ENCODE results near the gene EXOC2. TPM values are rescaled to one million over a fixed set of nuclear protein-coding genes. Genes with fewer than 3 reads are reported as not detected.

The EXOC2 gene, protein sequence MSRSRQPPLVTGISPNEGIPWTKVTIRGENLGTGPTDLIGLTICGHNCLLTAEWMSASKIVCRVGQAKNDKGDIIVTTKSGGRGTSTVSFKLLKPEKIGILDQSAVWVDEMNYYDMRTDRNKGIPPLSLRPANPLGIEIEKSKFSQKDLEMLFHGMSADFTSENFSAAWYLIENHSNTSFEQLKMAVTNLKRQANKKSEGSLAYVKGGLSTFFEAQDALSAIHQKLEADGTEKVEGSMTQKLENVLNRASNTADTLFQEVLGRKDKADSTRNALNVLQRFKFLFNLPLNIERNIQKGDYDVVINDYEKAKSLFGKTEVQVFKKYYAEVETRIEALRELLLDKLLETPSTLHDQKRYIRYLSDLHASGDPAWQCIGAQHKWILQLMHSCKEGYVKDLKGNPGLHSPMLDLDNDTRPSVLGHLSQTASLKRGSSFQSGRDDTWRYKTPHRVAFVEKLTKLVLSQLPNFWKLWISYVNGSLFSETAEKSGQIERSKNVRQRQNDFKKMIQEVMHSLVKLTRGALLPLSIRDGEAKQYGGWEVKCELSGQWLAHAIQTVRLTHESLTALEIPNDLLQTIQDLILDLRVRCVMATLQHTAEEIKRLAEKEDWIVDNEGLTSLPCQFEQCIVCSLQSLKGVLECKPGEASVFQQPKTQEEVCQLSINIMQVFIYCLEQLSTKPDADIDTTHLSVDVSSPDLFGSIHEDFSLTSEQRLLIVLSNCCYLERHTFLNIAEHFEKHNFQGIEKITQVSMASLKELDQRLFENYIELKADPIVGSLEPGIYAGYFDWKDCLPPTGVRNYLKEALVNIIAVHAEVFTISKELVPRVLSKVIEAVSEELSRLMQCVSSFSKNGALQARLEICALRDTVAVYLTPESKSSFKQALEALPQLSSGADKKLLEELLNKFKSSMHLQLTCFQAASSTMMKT
- total RNA-seq (2021) = 39.6 to 45.7 TPM (median 40.2 TPM) in 3 replicates
- percentile 81 among the genes with signal in this experiment for Bru-seq, nascent RNA
- long read RNA-seq, experiment 1, full-length matches to known transcripts = 262 of 427 reads
- long read RNA-seq, experiment 1, partial matches to known transcripts = 55 of 427 reads
- long read RNA-seq, experiment 1, other reads (novel, unspliced or antisense) = 110 of 427 reads
- long read RNA-seq, experiment 2, full-length matches to known transcripts = 10 of 65 reads
- long read RNA-seq, experiment 2, partial matches to known transcripts = 38 of 65 reads
- long read RNA-seq, experiment 2, other reads (novel, unspliced or antisense) = 17 of 65 reads
- long read RNA-seq, experiment 3, full-length matches to known transcripts = 5 of 13 reads
- long read RNA-seq, experiment 3, partial matches to known transcripts = 4 of 13 reads
- long read RNA-seq, experiment 3, other reads (novel, unspliced or antisense) = 4 of 13 reads

- DNase-seq (ENCODE audit: low spot score) (peak; percentile 90), ATAC-seq (peak; percentile 83)
- Mint-ChIP-seq H3K27me3 (ENCODE audit: low read depth) (no peaks in the 10 kb centered on the region), H3K27ac (peak within 1 kb of the TSS; percentile 83), H3K4me3 (peak within 1 kb of the TSS; percentile 92), H3K4me1 (peaks cover 23% of the 10 kb centered on the region), H3K36me3 (0 out of 2 replicates have a peak, but pooled peaks cover 5% of the 10 kb centered on the region), H3K9me3 (no peaks in the 10 kb centered on the region)
- ChIA-PET CTCF (interaction anchor here (0.9 to 2.3 kb wide), 8 partner anchors 8 to 68 kb away, joined by 4 to 17 read pairs (median 10); no protein-coding TSS in a partner anchor), POLR2A (interaction anchor here (2.1 kb wide), 1 partner anchor 9 kb away, joined by 8 read pairs; no protein-coding TSS in a partner anchor)
- TF ChIP-seq, protein P1, sequence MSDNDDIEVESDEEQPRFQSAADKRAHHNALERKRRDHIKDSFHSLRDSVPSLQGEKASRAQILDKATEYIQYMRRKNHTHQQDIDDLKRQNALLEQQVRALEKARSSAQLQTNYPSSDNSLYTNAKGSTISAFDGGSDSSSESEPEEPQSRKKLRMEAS (CRISPR knock-in tag; IDR thresholded peaks at IDR 0.05) = peak; percentile 80
- 0 out of 2 replicates have a peak, but pooled peaks have one; percentile 30 for TF ChIP-seq ZNF281 (CRISPR knock-in tag; IDR thresholded peaks at IDR 0.05)
- TF ChIP-seq, protein P2, sequence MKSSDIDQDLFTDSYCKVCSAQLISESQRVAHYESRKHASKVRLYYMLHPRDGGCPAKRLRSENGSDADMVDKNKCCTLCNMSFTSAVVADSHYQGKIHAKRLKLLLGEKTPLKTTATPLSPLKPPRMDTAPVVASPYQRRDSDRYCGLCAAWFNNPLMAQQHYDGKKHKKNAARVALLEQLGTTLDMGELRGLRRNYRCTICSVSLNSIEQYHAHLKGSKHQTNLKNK (CRISPR knock-in tag; IDR thresholded peaks at IDR 0.05) = no peak
- TF ChIP-seq, protein P3, sequence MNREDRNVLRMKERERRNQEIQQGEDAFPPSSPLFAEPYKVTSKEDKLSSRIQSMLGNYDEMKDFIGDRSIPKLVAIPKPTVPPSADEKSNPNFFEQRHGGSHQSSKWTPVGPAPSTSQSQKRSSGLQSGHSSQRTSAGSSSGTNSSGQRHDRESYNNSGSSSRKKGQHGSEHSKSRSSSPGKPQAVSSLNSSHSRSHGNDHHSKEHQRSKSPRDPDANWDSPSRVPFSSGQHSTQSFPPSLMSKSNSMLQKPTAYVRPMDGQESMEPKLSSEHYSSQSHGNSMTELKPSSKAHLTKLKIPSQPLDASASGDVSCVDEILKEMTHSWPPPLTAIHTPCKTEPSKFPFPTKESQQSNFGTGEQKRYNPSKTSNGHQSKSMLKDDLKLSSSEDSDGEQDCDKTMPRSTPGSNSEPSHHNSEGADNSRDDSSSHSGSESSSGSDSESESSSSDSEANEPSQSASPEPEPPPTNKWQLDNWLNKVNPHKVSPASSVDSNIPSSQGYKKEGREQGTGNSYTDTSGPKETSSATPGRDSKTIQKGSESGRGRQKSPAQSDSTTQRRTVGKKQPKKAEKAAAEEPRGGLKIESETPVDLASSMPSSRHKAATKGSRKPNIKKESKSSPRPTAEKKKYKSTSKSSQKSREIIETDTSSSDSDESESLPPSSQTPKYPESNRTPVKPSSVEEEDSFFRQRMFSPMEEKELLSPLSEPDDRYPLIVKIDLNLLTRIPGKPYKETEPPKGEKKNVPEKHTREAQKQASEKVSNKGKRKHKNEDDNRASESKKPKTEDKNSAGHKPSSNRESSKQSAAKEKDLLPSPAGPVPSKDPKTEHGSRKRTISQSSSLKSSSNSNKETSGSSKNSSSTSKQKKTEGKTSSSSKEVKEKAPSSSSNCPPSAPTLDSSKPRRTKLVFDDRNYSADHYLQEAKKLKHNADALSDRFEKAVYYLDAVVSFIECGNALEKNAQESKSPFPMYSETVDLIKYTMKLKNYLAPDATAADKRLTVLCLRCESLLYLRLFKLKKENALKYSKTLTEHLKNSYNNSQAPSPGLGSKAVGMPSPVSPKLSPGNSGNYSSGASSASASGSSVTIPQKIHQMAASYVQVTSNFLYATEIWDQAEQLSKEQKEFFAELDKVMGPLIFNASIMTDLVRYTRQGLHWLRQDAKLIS (CRISPR knock-in tag; IDR thresholded peaks at IDR 0.05; ENCODE audit: borderline replicate concordance) = no peak
- TF ChIP-seq TEAD4 (CRISPR knock-in tag; IDR thresholded peaks at IDR 0.05) = no peak
- TF ChIP-seq SOX15 (CRISPR knock-in tag; IDR thresholded peaks at IDR 0.05) = no peak
- TF ChIP-seq FOXK1 (CRISPR knock-in tag; IDR thresholded peaks at IDR 0.05) = peak; percentile 90
- no peak for TF ChIP-seq NFATC4 (CRISPR knock-in tag; IDR thresholded peaks at IDR 0.05)
- TF ChIP-seq KAT7 (CRISPR knock-in tag; IDR thresholded peaks at IDR 0.05; ENCODE audit: borderline replicate concordance) = peak; percentile 59; the same call in 1 of the 2 replicates
- TF ChIP-seq, protein P4, sequence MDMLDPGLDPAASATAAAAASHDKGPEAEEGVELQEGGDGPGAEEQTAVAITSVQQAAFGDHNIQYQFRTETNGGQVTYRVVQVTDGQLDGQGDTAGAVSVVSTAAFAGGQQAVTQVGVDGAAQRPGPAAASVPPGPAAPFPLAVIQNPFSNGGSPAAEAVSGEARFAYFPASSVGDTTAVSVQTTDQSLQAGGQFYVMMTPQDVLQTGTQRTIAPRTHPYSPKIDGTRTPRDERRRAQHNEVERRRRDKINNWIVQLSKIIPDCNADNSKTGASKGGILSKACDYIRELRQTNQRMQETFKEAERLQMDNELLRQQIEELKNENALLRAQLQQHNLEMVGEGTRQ (CRISPR knock-in tag; IDR thresholded peaks at IDR 0.05) = peak; percentile 39; the same call in 1 of the 2 replicates
- peak; percentile 57; the same call in 1 of the 2 replicates for TF ChIP-seq SMAD3 (CRISPR knock-in tag; IDR thresholded peaks at IDR 0.05; ENCODE audit: borderline replicate concordance)
- TF ChIP-seq SMAD4 (CRISPR knock-in tag; IDR thresholded peaks at IDR 0.05) = 0 out of 2 replicates have a peak, but pooled peaks have one; percentile 57
- no peak for TF ChIP-seq AR (CRISPR knock-in tag; IDR thresholded peaks at IDR 0.05)
- TF ChIP-seq NFYB (CRISPR knock-in tag; conservative IDR thresholded peaks at IDR 0.05; ENCODE audit: low read depth) = no peak
- TF ChIP-seq OVOL2 (CRISPR knock-in tag; IDR thresholded peaks at IDR 0.05; ENCODE audit: borderline replicate concordance) = no peak
- no peak for TF ChIP-seq ZNF317 (CRISPR knock-in tag; IDR thresholded peaks at IDR 0.05; ENCODE audit: borderline replicate concordance, low read depth)
- no peak; the same call in none of the 2 replicates for TF ChIP-seq TEAD1 (CRISPR knock-in tag; IDR thresholded peaks at IDR 0.05)
These were observed at the start of gene EXOC2 for GRCh38 chr6:692858-693722. TSS of gene EXOC2 (minus strand) at chr6:693139. CDS start at chr6:637818, 55,321 bp downstream.

All from WTC11 (cell line).